SJCRH30 (cell line): ENCODE measurements around the gene GALNT11. TPM values are rescaled to one million over a fixed set of nuclear protein-coding genes. Genes with fewer than 3 reads are reported as not detected.
A peak's percentile ranks its signal among the peaks of the same experiment; 100 is the strongest.

ENCODE experiments used
- DNase-seq, 2 experiments: peaks; one replicate each; pipeline ENCODE4 v3.0.0-alpha.2; 2015 to 2020
- H3K27ac ChIP-seq: fragments of 250-450 bp; sonication (Bioruptor Pico); 2 replicates; pipeline ENCODE4 v1.5.1; 2020; ENCODE audit warnings: mild to moderate bottlenecking, moderate library complexity
- H3K27me3 ChIP-seq: fragments of 250-450 bp; sonication (Bioruptor Pico); 2 replicates; pipeline ENCODE4 v1.5.1; 2020; ENCODE audit warnings: mild to moderate bottlenecking, moderate library complexity
- H3K36me3 ChIP-seq: fragments of 250-450 bp; sonication (Bioruptor Pico); 2 replicates; pipeline ENCODE4 v1.5.1; 2020; ENCODE audit warnings: mild to moderate bottlenecking, moderate library complexity
- H3K4me1 ChIP-seq: fragments of 250-450 bp; sonication (Bioruptor Pico); 2 replicates; pipeline ENCODE4 v1.5.1; 2020; ENCODE audit warnings: mild to moderate bottlenecking, moderate library complexity
- H3K4me3 ChIP-seq: fragments of 250-450 bp; sonication (Bioruptor Pico); 2 replicates; pipeline ENCODE4 v1.5.1; 2020; ENCODE audit warnings: mild to moderate bottlenecking, moderate library complexity
- H3K9me3 ChIP-seq: fragments of 250-450 bp; sonication (Bioruptor Pico); replicated peaks from 2 replicates; pipeline ENCODE4 v1.5.1; 2020; ENCODE audit warnings: mild to moderate bottlenecking, moderate library complexity
- total RNA-seq: library from RNA; depleted of rRNA; stranded (reverse); fragments of >200 nt; shearing (Covaris generic); gene quantifications from 2 replicates; pipeline ENCODE4 v1.2.3, GENCODE V29; 2014

GALNT11 gene
- total RNA-seq, 1 experiment from 2014 or later, result 50.0 TPM

DNA sequence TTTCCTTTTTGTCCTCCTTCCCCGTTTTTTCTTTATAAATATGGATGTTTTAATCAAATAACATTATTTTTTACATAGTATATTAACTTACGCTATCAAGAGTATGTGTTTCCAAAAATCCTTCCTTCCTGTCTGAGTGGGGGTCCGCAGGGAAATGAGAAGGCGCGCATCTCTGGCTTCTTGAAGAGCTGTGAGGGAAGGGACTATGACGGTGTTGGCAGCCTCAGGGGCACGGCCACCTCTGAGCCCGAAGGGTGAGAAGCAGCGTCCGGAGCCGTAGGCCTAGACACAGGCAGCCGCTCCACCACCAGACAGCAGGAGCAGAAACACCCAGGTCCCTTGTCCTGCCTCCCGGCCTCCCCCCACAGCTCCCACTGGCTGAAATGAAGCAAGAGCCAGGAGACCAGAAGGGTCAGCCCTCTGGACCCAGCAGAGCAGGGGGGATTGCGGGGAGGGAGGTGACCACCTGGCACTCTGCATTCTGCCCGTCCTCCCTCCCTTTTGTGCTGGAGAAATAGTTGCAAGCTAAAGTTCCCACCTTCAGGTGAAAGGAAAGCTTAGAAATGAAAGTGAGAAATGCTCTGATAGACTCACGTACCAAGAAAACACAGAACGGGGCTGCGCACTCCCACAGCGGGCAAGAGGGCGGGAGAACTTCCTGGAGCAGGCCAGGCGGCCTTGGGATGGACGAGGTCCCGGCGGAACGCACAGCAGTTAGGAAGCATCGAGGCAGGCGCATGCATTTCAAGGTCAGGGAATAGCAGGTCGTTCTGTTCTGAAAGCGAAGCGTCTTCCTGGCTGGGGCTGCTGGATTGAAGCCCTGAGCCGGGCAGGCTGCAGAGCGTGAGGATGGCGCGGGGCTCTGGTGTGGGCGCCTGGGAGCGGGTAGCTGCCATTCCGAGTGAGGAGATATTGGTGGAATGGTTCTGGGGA, 105.5 kb downstream of the GALNT11 start:
- Histone ChIP-seq H3K27me3 (no peaks in the 10 kb centered on the region), H3K4me3 (no peak overlapping the region), H3K4me1 (no peaks in the 10 kb centered on the region), H3K9me3 (no peaks in the 10 kb centered on the region), H3K36me3 (peaks cover 49% of the 10 kb centered on the region), H3K27ac (no peak overlapping the region)
- DNase-seq, result no peak

DNA sequence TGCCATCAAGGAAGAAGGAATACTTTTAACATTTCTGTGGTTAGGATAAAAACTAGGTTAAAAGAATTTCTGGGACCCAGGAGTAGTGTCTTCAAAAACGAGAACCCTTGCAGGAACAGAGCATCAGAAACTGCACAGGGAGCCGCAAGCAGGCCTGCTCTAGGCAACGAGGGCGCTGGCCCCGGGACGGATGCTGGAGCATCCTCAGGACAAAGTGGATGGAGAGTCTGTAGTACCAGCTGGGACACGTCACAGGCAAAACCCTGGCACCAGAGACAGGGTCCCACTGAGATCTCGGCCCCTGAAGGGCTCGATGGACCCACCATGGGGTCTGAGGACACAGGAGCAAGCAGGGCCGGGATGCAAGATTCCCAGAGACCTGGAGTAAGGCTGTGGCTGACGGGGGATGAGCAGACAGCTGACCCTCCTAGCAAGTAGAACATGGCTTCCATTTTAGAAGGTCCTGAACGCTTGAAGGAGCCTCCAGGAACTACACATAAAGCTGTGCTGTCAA, 106.6 kb downstream of the GALNT11 start:
- Histone ChIP-seq H3K36me3 (peaks cover 45% of the 10 kb centered on the region), H3K4me1 (no peaks in the 10 kb centered on the region), H3K4me3 (no peak overlapping the region), H3K27ac (no peak overlapping the region), H3K27me3 (no peaks in the 10 kb centered on the region), H3K9me3 (no peaks in the 10 kb centered on the region)
- DNase-seq, result no peak

DNA sequence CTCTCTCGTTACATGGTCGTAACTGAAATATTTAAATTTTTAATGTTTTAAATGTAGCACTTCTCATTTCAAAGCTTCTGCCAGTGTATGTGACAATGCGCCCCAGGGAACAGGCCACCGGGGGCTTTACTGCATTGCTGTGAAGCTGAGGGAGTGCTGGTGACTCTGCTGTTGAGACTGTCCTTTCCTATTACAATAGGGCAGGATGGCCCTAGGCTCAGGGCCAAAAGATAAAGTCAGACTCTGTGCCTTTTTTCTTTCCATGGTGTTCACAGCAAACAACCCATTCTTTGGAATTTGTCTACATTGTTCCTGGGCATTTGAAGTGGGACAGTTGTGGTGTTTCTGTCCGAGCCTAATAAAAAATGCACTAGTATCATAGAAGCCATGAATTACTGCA, 107.3 kb downstream of the GALNT11 start:
- H3K9me3 ChIP-seq, result no peaks in the 10 kb centered on the region
- H3K4me1 ChIP-seq, result no peaks in the 10 kb centered on the region
- no peaks in the 10 kb centered on the region for H3K27me3 ChIP-seq
- H3K27ac ChIP-seq, result no peak overlapping the region
- no peak for DNase-seq
- H3K36me3 ChIP-seq, result peaks cover 41% of the 10 kb centered on the region
- no peak overlapping the region for H3K4me3 ChIP-seq

DNA sequence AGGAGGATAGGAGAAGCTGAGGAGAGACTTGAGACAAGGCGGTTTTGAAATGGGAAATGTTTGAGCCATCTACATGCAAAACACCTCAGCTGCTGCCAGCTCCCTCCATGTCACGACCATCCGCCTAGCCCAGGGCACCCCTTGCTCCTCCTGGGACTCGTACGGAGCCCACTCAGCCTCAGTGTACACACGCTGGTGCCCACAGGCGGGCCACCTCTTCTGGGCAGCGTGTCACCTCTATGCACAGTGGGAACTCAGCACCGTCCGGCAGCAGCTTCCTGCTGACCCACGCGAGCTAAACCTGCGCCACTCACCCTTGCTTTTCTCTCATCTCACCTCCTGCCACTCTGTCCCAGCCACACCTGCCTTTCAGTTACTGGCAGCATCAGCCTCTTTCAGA, 108.3 kb downstream of the GALNT11 start:
- H3K36me3 ChIP-seq, result peaks cover 43% of the 10 kb centered on the region
- H3K9me3 ChIP-seq, result no peaks in the 10 kb centered on the region
- H3K27me3 ChIP-seq, result no peaks in the 10 kb centered on the region
- no peak overlapping the region for H3K27ac ChIP-seq
- H3K4me1 ChIP-seq, result no peaks in the 10 kb centered on the region
- no peak overlapping the region for H3K4me3 ChIP-seq
- DNase-seq, result no peak

DNA sequence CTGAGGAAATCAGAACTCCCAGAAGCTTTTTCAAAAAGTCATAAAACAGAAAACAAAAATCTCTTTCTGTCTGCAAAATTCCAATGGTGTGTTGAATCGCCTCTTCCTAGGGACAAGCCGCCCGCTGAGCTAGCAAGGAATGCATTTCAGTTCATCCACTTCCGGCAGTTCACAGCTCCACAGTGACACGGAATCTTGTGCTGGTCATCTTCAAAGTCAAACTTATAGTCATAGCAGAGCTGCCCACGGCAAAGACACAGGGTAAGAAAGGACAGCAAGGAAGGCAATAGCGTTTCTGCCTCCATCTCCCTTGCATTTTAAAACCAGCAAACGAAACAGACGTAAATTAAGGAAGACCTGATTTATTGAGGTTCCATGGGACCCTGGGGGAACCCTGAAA, 111.2 kb downstream of the GALNT11 start:
- Histone ChIP-seq H3K9me3 (no peaks in the 10 kb centered on the region), H3K36me3 (peaks cover 46% of the 10 kb centered on the region), H3K4me3 (no peak overlapping the region), H3K27ac (no peak overlapping the region), H3K4me1 (no peaks in the 10 kb centered on the region), H3K27me3 (no peaks in the 10 kb centered on the region)
- DNase-seq, result no peak

DNA sequence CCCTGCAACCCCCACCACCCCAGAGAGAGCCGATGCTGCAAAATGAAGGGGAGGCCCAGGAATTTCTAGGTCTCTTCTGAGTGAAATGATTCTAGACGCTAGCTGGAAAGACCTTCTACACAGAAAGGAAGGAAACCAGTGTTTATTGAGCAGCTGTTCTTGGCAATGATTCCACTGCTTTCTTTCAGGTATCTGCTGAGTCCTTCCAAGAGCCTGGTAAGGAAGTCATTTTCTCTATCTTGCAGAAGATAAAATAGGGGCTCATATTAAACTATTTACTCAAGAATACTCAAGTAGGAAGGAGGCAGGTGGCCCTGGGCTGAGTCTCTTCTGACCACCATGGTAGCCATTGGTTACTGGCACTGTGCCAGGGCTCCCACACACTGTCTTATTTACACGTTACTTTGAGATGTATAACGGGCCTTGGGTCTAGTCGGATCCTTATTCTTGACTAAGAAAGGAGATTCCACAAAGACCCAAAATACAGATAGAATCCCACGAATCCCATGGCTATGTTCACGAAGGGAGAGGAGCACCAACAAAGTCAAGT, 112.1 kb downstream of the GALNT11 start:
- peak in 1 of 2 experiments; percentile 41 for DNase-seq
- no peak overlapping the region for H3K27ac ChIP-seq
- H3K27me3 ChIP-seq, result no peaks in the 10 kb centered on the region
- H3K9me3 ChIP-seq, result no peaks in the 10 kb centered on the region
- H3K36me3 ChIP-seq, result peaks cover 50% of the 10 kb centered on the region
- no peak overlapping the region for H3K4me3 ChIP-seq
- H3K4me1 ChIP-seq, result no peaks in the 10 kb centered on the region

DNA sequence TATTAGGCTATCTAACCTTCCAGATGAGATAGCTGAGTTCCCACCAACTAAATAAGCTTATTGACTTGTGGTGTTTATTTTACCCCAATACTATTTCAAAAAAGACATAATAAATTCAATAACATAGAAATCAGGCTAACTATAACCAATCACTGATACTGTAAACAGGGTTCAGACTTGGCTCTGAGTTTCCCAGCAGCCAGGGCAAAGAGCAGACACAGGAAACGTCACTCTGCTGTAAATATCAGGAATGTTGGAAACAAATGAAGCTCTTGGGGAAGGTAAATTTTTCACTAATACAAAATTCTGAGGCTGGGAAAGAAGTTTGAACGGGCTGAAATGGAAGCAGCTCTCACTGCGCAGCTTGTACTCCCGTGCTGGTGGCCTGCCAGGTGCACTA, 114.6 kb downstream of the GALNT11 start:
- Histone ChIP-seq H3K9me3 (no peaks in the 10 kb centered on the region), H3K27ac (no peak overlapping the region), H3K27me3 (no peaks in the 10 kb centered on the region), H3K36me3 (peaks cover 56% of the 10 kb centered on the region), H3K4me1 (no peaks in the 10 kb centered on the region), H3K4me3 (no peak overlapping the region)
- no peak for DNase-seq

DNA sequence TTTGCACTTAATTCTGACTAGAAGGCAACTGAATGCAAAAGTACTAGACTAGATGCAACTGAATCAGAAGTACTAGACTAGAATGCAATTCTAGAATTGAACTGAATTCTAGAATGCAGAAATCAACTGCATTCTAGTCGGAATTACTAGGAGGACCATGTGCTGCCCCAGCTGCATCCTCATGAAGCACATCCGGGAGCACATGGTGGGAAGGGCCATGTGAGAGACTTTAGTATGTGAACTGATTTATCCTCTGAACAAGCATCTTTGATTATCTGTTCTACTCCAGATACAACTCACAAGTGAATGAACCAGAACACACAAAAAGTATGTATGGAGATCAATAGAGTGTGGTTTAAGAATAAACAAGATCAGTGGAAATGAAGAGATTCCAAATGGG, 115.1 kb downstream of the GALNT11 start:
- peaks cover 58% of the 10 kb centered on the region for H3K36me3 ChIP-seq

DNA sequence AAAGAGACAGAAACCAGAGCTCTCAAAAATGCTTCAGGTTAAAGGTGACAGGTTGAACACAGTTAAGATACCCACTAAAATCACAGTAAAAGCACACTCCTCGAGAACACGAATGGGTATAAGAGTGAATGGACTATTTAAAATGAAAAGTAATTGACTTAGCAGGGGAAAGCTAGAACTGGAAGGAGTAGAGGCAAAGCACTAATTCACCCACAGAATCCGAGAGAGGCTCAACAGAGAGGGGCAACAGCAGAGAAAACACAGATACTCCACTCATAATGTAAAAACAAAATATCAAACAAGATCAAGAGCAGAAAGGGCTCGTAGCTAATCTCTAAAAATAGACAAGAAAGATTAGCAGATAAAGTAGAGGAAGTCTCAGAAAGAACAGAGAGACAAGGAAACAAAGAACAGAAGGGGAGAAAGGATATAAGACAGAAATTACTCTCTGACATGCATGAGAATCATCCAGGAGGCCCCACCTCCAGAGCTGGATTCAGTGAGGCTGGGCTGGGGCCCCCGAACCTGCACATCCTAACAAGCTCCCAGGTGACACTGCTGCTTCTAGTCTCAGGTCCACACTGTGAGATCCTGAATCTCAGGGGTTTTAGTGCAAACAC, 117.6 kb downstream of the GALNT11 start:
- Histone ChIP-seq H3K4me3 (no peak overlapping the region), H3K4me1 (no peaks in the 10 kb centered on the region), H3K27ac (no peak overlapping the region)

More for the DNA sequence above, 115.1 kb downstream of the GALNT11 start:
- no peaks in the 10 kb centered on the region for H3K27me3 ChIP-seq
- no peak for DNase-seq
- H3K4me3 ChIP-seq, result no peak overlapping the region
- H3K27ac ChIP-seq, result no peak overlapping the region
- H3K9me3 ChIP-seq, result no peaks in the 10 kb centered on the region
- H3K4me1 ChIP-seq, result no peaks in the 10 kb centered on the region

DNA sequence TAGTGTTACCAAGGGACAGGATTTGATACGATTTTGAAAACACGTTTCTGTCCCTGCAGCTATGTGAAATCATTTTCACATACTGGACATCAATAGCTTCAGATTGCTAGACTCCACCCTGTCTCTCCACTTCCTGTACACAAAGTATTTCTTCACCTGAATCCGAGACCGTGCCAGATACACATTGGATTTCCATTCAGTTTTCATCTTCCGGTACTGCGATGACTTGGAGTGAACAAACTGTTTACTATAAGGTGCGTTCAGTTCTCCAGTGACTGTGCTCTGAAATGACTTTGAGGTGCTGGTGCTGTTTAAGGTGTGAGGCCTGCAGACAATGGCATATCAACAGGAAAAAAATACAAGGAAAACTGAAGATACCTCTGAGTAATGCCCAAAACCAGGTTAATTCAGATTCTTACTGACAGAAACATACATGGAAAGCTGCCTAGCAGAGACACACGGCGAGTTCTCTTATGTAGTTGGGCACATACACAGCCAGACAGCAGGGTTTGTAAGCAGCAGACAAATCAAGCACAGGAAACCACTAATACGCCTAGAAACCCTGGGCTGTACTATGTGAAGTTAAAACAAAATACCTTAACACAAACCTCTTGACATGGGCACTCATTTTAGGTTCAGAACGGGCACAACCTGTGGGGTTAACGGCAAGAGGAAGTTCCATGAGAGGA, 119.2 kb downstream of the GALNT11 start:
- Histone ChIP-seq H3K36me3 (peaks cover 63% of the 10 kb centered on the region), H3K4me3 (no peak overlapping the region), H3K27me3 (no peaks in the 10 kb centered on the region), H3K4me1 (no peaks in the 10 kb centered on the region), H3K9me3 (no peaks in the 10 kb centered on the region), H3K27ac (no peak overlapping the region)
- DNase-seq, result no peak

More for the DNA sequence above, 117.6 kb downstream of the GALNT11 start:
- H3K27me3 ChIP-seq, result no peaks in the 10 kb centered on the region
- no peak for DNase-seq
- H3K9me3 ChIP-seq, result no peaks in the 10 kb centered on the region
- H3K36me3 ChIP-seq, result peaks cover 69% of the 10 kb centered on the region

DNA sequence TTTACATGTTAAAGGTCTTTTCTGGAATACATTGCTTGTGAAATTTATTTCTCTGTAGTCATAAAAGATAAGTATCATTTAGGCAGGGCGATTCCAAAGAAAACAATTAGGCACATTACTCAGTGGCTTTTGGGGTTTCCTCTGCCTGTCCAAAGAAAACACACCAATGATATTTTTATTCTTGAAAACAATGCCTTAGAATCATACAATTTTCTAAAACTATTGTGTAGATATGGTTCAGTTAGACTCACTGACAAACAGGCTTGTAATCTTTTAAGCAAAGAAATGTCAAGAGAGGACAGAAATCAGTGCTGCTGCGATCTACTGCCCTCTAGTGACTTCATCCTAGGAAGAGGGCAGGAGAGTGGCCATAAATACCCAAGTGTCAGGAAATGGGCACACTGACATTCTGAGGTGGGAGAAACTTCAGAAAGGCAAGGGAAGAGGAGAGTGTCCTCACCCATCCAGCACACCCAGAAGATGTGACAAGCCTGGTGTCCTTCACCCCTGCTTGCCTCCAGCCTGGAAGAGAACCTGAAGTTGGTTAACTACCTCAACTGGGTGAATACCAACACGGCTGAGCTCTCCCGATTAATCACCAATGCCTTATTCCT, 120.5 kb downstream of the GALNT11 start:
- Histone ChIP-seq H3K36me3 (peaks cover 62% of the 10 kb centered on the region), H3K27me3 (no peaks in the 10 kb centered on the region), H3K9me3 (no peaks in the 10 kb centered on the region), H3K4me3 (no peak overlapping the region), H3K27ac (no peak overlapping the region), H3K4me1 (no peaks in the 10 kb centered on the region)
- DNase-seq, result peak; percentile 41 to 76

DNA sequence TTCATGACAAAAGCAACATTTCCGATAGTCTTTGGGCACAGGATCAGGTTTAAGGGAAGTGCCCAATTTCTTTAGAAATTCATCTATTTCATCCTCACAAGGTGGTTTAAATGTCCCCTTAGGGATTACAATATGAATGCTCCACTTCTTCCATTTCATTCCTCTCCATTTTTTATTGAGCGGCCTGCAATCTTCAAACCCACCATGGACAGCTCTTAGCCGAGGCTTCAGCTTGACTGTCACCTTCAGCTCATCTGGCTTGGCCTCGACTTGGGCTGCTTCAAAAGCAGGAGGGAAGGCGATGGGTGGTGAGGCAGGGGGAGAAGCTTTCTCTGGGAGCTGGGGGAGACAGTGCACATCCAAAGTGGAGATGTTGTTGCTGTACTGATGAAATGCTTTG, 123.2 kb downstream of the GALNT11 start:
- H3K27me3 ChIP-seq, result no peaks in the 10 kb centered on the region
- no peak overlapping the region for H3K4me3 ChIP-seq
- H3K4me1 ChIP-seq, result no peaks in the 10 kb centered on the region
- H3K36me3 ChIP-seq, result peaks cover 70% of the 10 kb centered on the region
- H3K27ac ChIP-seq, result no peak overlapping the region
- no peak for DNase-seq
- no peaks in the 10 kb centered on the region for H3K9me3 ChIP-seq

DNA sequence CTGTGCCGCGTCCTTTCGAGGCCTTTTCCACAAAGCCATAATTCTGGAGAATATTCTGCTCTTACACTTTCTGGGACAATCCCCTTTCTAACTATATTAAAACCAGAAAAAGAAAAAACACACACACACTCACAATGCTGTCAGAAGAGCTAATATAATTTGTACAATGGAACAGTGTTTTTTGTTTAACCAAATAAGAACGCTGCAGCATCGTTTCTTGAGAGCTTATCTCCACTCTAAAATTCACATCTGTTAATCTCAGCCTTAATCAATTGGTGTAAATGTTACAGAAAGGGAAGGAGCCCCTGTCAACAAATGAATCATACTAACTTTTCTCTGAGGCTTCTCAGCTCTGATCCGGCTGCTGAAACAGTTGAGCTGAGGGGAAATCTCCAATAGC, 123.9 kb downstream of the GALNT11 start:
- Histone ChIP-seq H3K9me3 (no peaks in the 10 kb centered on the region), H3K4me1 (no peaks in the 10 kb centered on the region), H3K4me3 (no peak overlapping the region), H3K27ac (no peak overlapping the region), H3K36me3 (peaks cover 71% of the 10 kb centered on the region), H3K27me3 (no peaks in the 10 kb centered on the region)
- DNase-seq, result no peak

DNA sequence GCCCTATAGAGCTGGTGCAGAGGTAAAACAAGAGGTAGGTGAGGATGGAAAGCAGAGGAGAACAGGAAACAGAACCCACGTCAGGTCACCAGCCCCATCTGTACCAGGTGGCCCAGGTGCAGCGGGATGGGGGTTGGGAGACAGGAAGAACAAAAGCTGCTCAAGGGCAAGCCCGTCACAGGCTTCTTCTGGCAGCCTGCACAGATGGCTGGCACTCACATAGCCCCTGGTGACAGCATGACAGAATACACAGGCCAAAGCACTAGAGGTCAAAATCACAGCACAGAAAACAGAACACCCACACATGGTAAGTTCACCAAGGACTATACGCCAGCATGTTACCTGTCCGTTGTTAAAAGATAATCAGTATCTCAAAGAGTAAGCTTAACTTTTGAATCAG, 126.8 kb downstream of the GALNT11 start:
- peaks cover 64% of the 10 kb centered on the region for H3K36me3 ChIP-seq
- no peak for DNase-seq
- no peaks in the 10 kb centered on the region for H3K9me3 ChIP-seq
- no peak overlapping the region for H3K27ac ChIP-seq
- H3K27me3 ChIP-seq, result no peaks in the 10 kb centered on the region
- no peak overlapping the region for H3K4me3 ChIP-seq
- H3K4me1 ChIP-seq, result no peaks in the 10 kb centered on the region
